Epithelial cell of prostate (primary cell): ENCODE measurements around the gene IVD.
"Not testable (repeated sequence)": the region's sequence is repeated elsewhere in the genome, so short reads cannot be mapped to it uniquely, and the experiment has no call there.

Experiments used
- DNase-seq: peaks from one replicate; pipeline ENCODE4 v3.0.0-alpha.2; 2011; ENCODE audit warnings: low read depth, low spot score
- H3K27ac ChIP-seq: fragments of 450-650 bp; 2 replicates; pipeline ENCODE4 v1.5.1; 2017; ENCODE audit warnings: mild to moderate bottlenecking

The IVD gene

DNA sequence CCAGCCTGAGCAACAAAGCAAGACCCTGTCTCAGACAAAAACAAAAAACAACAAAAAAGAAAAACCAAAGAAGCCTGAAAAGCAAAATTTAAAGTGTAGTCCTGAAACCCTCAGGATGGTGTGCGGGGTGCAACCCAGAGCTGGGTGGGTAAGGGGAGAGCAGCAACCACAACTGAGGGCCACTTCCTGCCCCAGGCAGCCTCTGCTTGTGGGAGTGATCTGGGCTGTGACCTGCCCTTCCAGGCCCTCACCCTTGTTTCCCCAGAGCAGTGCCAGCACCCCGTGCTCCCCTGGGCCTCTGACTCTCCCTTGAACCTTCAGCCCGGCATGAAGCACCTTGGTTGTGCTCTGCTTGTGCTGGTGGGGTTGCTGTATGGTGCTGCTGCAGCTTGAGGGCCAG, 48.3 kb downstream of the IVD start:
- not testable (repeated sequence) for DNase-seq, H3K27ac ChIP-seq

DNA sequence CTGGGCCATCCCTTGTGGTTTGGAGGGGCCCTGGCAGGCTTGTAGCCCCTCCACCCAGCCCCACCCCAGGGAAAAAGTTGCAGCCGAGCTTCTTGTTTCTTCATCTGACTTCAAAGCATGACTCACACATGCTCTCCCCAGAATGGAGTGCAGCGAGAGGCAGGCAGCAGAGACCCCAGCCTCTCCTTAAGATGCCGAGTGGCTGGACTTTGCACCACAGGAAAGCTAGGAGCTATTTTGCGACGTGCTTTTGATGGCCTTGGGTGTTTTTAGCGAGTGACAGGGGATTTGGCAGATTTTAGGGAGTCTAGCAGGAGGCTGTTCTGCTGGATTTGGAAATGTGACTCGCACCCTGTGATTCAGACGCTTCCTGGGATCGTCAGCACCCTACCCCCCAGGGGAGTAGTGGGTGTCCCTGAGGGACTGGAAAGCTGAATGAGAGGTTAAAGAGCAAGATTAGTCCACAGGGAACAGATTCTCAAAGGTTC, 49.4 kb downstream of the IVD start:
- no peak for DNase-seq
- H3K27ac ChIP-seq: no peak overlapping the region

DNA sequence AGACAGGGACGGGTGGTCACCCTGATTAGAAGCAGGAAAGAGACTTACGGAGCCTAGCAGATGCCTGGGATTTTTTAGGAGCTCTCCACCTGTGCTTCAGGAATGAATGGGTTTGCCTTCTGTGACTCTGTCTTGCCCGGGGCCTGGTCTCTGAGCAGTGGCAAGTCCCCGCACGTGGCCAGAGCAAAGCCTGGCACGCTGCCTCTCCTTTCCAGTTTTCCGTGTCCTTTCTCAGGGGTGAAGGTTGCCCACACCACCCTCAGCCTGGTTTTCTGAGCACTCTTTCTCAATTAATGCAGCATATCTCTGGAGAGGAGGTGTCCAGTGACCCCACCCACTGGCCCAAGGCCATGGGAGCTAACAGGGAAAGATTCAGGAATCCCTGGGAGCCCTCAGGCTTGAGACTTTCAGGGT, 50.7 kb downstream of the IVD start:
- DNase-seq: no peak

DNA sequence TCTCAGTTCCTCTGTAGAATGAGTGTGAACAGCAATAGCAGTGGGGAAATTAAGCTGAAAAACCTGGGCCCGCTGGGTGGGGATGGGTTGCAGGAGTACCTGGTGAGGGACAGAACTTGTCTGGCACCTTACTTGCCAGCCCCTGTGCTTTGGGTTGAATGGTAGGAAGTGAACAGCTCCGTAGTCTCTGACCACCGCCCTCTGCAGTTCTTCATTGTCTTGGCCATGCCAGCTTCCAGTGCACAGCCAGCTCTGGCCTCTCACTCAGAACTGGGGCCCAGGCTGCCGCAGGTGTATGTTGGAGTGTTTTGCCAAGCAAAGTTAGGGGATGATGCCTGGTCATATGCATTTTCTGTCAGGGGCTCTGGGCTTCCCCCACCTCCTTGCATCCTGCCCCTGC, 51.1 kb downstream of the IVD start:
- DNase-seq: no peak
- no peak overlapping the region for H3K27ac ChIP-seq

More for the DNA sequence above, 50.7 kb downstream of the IVD start:
- H3K27ac ChIP-seq: no peak overlapping the region

GRCh38 chr15:40458495-40459371, 53.1 kb downstream of the IVD start:
- no peak overlapping the region for H3K27ac ChIP-seq

DNA sequence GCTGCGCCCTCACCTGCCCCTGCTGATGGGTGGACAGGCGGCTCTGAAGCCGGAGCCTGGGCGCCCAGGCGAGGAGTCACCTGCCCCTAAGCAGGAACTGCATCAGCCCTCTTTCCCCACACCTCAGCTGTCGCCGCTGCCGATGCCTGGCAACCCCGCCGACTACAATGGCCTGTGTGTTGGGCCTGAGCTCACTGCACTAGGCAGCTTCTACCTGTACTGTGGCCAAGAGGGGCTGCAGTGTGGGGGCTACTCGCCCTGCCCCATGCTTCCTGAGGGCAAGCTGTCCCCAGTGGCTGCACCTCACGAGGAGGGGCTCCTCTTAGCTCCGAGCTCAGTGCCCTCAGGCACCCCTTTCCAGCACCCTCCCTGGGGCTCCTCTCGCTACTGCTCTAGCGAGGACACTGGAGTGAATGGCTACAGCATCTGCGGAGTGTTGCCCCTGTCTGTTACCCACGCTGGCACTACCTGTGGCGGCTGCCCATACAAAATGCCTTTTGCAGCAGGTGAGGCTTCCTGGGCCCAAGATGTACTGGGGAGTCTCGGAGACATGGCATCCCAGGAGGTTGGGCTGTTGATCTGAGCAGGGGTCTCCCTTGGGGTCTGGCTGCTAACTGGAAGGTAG, 53.9 kb downstream of the IVD start:
- H3K27ac ChIP-seq: no peak overlapping the region
- no peak for DNase-seq

More at GRCh38 chr15:40458495-40459371, 53.1 kb downstream of the IVD start:
- no peak for DNase-seq

DNA sequence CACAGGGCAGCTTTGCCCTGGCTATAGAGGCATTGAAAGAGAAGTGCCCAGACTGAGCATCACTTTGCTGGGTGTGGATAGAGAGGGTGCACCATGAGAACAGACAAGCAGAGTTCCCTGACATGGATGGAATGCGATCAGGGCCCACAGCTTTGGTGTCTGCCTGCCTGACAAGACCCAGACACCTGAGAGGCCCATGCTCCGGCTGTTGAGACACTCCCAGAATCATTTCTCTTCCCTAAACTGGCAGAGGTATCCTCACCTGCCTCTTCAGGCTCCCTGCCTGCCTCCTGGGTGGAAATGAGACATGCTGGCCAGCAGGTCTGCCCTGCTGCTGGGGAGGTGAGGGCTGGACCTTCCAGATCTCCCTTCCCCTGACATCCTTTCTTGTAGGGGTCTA, 54.8 kb downstream of the IVD start:
- H3K27ac ChIP-seq: no peak overlapping the region
- no peak for DNase-seq

DNA sequence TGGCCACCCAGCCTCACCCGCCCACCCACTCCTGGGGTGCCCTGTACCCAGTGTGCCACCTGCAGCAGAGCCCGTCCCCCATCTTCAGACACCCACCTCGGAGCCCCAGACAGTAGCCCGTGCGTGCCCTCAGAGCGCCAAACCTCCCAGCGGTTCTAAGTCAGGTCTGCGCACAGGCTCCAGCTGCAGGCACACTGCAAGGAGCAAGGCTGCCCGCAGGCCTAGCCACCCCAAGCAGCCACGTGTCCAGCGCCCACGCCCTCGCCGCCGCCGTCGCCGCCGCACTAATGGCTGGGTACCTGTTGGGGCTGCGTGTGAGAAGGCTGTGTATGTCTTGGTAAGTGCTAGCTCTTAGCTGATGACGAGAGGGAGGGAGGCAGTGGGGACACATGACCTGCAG, 56.4 kb downstream of the IVD start:
- DNase-seq: no peak
- H3K27ac ChIP-seq: no peak overlapping the region

DNA sequence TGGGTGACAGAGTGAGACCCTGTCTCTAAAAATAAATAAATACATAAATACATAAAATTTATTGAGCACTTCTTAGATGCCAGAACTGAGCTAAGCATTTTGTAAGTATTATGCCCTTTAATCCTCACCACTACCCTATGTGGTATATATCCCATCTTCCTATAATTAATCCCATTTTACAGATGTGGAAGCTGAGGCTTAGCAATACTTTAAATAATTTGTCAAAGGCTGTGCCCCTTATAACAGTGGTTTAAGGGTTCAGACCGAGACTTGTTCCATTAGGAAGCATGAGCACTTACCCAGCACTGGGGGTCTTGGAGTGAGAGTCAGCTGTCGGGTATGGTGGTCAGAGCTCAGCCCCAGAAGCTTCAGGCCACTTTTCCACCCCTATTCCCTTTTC, 57.7 kb downstream of the IVD start:
- no peak for DNase-seq
- no peak overlapping the region for H3K27ac ChIP-seq

GRCh38 chr15:40463886-40464545, 58.4 kb downstream of the IVD start:
- no peak overlapping the region for H3K27ac ChIP-seq
- DNase-seq: no peak

DNA sequence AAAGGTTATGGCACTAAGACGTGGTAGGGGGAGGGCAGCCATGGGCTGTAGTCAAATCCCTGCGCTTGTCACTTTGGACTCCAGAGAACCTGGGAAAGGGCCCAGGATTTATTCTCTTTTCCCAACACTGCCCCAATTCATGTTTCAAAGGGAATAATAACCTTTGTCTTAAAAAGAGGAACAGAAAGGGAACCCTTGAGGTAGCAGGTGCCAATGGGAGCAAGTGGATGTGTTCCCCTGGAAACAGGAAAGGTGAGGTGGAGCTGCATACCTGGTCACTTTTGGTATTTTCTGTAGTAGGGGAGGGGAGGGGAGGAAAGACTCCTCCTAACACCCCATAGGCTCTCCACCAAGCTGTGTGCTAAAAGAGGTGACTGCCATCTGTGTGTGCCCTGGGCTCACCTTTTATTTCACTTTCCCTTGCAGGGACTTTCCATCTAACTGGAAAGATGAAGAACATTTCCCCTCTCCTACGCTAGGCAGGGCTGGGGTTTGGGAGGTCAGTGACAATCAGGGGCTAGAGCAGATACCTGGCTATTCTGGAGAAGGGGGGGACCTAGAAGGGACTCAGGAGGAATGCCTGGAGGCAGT, 59.1 kb downstream of the IVD start:
- H3K27ac ChIP-seq: no peak overlapping the region

GRCh38 chr15:40465939-40466338, 60.3 kb downstream of the IVD start:
- no peak for DNase-seq
- H3K27ac ChIP-seq: no peak overlapping the region

More for the DNA sequence above, 59.1 kb downstream of the IVD start:
- DNase-seq: no peak

DNA sequence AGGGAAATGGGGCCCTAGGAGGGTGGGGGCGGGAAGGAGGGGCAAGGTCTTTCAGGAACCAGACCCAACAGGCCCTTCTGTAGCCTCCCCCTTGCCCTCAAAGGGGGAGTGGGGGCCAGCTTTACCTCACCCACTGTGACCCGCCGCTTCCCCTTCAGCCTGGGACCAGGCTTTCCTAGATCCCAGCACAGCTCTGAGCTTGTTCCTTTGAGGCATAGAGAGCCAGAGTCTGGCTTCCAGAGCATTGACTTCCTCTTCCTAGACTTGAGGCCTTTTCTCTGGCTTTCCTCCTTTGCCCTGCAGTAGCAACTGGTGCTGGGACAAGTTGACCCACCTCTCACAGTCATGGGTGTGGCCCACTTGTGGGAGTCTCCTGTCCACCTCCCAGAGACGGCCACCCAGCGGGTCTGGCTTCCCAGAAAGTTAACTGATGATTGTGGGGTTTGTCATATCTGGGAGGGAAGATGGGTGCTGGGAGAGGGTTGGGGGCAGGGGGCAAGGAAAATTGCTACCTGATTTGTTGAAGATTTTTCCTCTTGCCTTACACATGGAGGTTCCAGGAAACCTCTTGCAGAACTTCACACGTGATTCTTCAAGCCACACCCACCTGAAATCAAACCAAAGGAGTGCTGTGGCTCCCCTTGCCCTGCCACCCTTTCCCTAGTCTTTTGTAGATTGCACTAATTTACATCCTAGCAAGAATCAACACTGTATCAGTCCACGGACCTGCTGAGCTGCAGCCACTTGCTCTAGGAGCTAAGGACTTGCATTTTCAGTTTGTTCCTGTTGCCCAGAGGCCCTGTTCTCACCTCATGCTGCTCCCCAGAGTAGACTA, 61.0 kb downstream of the IVD start:
- no peak for DNase-seq
- H3K27ac ChIP-seq: no peak overlapping the region

DNA sequence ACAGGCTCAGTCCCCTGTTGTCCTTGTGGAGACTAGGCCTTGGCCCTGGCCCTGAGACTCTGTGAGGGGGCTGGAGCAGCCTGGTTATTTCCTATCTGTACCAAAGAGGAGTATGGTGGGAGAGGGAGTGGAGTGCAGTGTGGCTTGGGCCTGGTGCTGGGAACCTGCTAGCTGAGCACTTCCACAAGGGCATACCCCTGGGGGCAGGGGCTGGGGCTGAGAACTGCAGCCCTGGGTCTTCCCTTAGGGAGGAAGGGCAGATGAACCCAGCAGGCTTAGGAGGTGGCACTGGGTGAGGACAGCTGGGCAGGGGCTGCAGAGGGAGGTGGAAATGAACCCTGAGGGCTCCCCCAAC, 61.6 kb downstream of the IVD start:
- no peak overlapping the region for H3K27ac ChIP-seq
- no peak for DNase-seq

GRCh38 chr15:40468898-40469331, 63.3 kb downstream of the IVD start:
- no peak for DNase-seq
- no peak overlapping the region for H3K27ac ChIP-seq

- DNase-seq: no peak
- no peak overlapping the region for H3K27ac ChIP-seq
Observed at GRCh38 chr15:40469776-40470390, 64.3 kb downstream of the IVD start.

DNA sequence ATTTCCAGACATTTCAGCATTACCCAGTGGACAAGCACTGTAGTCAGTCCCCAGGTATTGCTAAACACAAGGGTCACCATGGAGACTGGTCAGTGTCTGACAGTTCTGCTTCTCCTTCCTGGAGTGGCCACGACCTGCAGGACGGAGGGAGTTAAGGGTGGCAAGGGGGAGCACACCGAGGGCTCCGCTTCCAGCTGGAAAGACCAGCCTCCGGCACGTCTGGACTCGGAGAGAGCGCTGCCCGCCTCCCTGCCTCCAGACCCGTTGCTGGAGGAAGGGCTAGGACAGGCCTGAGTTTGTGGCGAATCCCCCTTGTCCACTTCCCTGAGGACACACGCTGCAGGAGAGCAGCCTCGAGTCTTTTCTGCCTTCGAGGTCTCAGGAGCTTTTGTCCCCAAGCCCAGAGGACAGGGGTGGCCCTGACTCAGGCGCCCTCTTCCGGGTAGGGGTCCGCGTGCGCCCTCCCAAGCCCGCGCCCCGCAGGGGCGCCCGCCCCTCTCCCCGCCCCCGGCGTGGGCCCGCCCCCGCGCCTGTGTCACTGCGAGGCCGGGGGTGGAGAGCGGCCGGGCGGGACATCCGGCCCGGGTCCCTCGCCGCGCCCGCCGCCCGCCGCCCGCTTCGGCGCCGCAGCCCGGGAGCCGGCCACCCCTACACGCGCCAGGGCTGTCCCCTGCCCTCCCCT, 65.0 kb downstream of the IVD start, which contains the start of gene CHST14:
TSS of gene CHST14 (plus strand) at position 562 of the 682 bp plus-strand sequence. CDS start 230 bp downstream, outside the sequence.
- DNase-seq: no peak
- peak within 1 kb of the TSS; percentile 19 for H3K27ac ChIP-seq
